CD4-positive, alpha-beta T cell treated with Interleukin-17A for 4 hours (primary cell): ENCODE results near the gene NT5DC4.
"Not testable (repeated sequence)": the region's sequence is repeated elsewhere in the genome, so short reads cannot be mapped to it uniquely, and the experiment has no call there.

Experiments used
- DNase-seq: peaks from one replicate; pipeline ENCODE4 v3.0.0-alpha.2; 2020; ENCODE audit warnings: mixed read lengths

Gene NT5DC4

GRCh38 chr2:112701052-112701451 is 19.8 kb upstream of the NT5DC4 start:
- DNase-seq: no peak

- no peak for DNase-seq
Measured at GRCh38 chr2:112703684-112704083, 17.1 kb upstream of the NT5DC4 start.

- DNase-seq: no peak
Measured at GRCh38 chr2:112705575-112705974, 15.2 kb upstream of the NT5DC4 start.

GRCh38 chr2:112706170-112706664 is 14.6 kb upstream of the NT5DC4 start:
- peak; percentile 51 for DNase-seq

GRCh38 chr2:112706947-112707346 is 13.9 kb upstream of the NT5DC4 start:
- DNase-seq: not testable (repeated sequence)

- DNase-seq: no peak
Measured at GRCh38 chr2:112708968-112709367, 11.9 kb upstream of the NT5DC4 start.

GRCh38 chr2:112709703-112710102 is 11.1 kb upstream of the NT5DC4 start:
- no peak for DNase-seq

GRCh38 chr2:112710956-112711750 is 9.7 kb upstream of the NT5DC4 start:
- DNase-seq: no peak

- DNase-seq: no peak
Measured at GRCh38 chr2:112712465-112712864, 8.4 kb upstream of the NT5DC4 start.

- DNase-seq: peak; percentile 10
Measured at GRCh38 chr2:112712903-112713584, 7.8 kb upstream of the NT5DC4 start.

- DNase-seq: no peak
Measured at GRCh38 chr2:112713585-112713925, 7.3 kb upstream of the NT5DC4 start.

GRCh38 chr2:112713926-112714325 is 6.9 kb upstream of the NT5DC4 start:
- no peak for DNase-seq

- no peak for DNase-seq
Measured at GRCh38 chr2:112714331-112714730, 6.5 kb upstream of the NT5DC4 start.

- DNase-seq: no peak
Measured at GRCh38 chr2:112714836-112715631, 5.8 kb upstream of the NT5DC4 start.

GRCh38 chr2:112716094-112716493 is 4.7 kb upstream of the NT5DC4 start:
- DNase-seq: not testable (repeated sequence)

- DNase-seq: not testable (repeated sequence)
Measured at GRCh38 chr2:112716826-112717352, 3.9 kb upstream of the NT5DC4 start.

- DNase-seq: no peak
Measured at GRCh38 chr2:112718863-112719370, 1.9 kb upstream of the NT5DC4 start.

GRCh38 chr2:112721819-112722522 is 1.2 kb downstream of the NT5DC4 start:
- no peak for DNase-seq

- no peak for DNase-seq
Measured at GRCh38 chr2:112722816-112723546, 2.2 kb downstream of the NT5DC4 start.

- no peak for DNase-seq
Measured at GRCh38 chr2:112723547-112723940, 2.7 kb downstream of the NT5DC4 start.

- DNase-seq: no peak
Measured at GRCh38 chr2:112723995-112724394, 3.2 kb downstream of the NT5DC4 start.
